Kidney (tissue), 14 donors: ENCODE results near the gene MGAT4A. TPM values are rescaled to one million over a fixed set of nuclear protein-coding genes. Genes with fewer than 3 reads are reported as not detected.

Experiments used
- DNase-seq, 5 donors: peaks; one replicate each; pipeline ENCODE4 v3.0.0-alpha.2; 2013 to 2020
- FAIRE-seq: peaks from 2 replicates; lab custom pipeline; 2012; peaks lifted over from hg19 to GRCh38; lab: Jason Lieb, UNC
- H3K27ac ChIP-seq, 2 donors: one replicate each; pipeline ENCODE4 v1.7.0; 2013; ENCODE audit warnings: low read depth in 2 of 2, low read length in 2 of 2, inconsistent platforms in 1 of 2
- H3K27me3 ChIP-seq: one replicate; pipeline ENCODE4 v1.7.1; 2013; ENCODE audit warnings: low read length, inconsistent platforms; ENCODE audit not compliant: control insufficient read depth, insufficient read depth
- H3K36me3 ChIP-seq, 3 donors: one replicate each; pipeline versions ENCODE4 v1.7.0 to v1.7.1; 2013; ENCODE audit warnings: low read length in 3 of 3, control low read depth in 1 of 3, inconsistent platforms in 1 of 3; ENCODE audit not compliant: insufficient read depth in 3 of 3, control insufficient read depth in 2 of 3
- H3K4me1 ChIP-seq, 3 donors: one replicate each; pipeline versions ENCODE4 v1.7.0 to v1.7.1; 2013; ENCODE audit warnings: low read length in 3 of 3, inconsistent platforms in 1 of 3, low read depth in 1 of 3; ENCODE audit not compliant: control insufficient read depth in 2 of 3, insufficient read depth in 2 of 3
- H3K4me3 ChIP-seq, 3 donors: one replicate each; pipeline versions ENCODE4 v1.7.0 to v1.8.1; 2013; ENCODE audit warnings: low read length in 3 of 3, control low read depth in 1 of 3, inconsistent platforms in 1 of 3
- H3K9ac ChIP-seq, 3 donors: one replicate each; pipeline versions ENCODE4 v1.7.0 to v1.7.1; 2013; ENCODE audit warnings: low read length in 3 of 3, control low read depth in 1 of 3, inconsistent platforms in 1 of 3
- H3K9me3 ChIP-seq, 3 donors: one replicate each; pipeline versions ENCODE4 v1.7.0 to v1.7.1; 2013; ENCODE audit warnings: low read length in 3 of 3, control low read depth in 1 of 3, inconsistent platforms in 1 of 3; ENCODE audit not compliant: control insufficient read depth in 2 of 3, insufficient read depth in 1 of 3
- intact Hi-C: fragments of 100-400 bp; cut with DNase I; formaldehyde crosslinking; loops from one replicate; pipeline ENCODE4 v1.11.1; 2022
- polyA plus RNA-seq: library from polyadenylated mRNA; stranded (reverse); fragments of 350-450 nt; fragmentation: Illumina TruSeq; extraction: RNeasy Lipid Tissue Mini Kit (QIAGEN cat#74804); gene quantifications from one replicate; pipeline ENCODE4 v1.2.3, GENCODE V29; 2014; ENCODE audit warnings: low read depth, low replicate concordance; ENCODE audit not compliant: insufficient read depth
- total RNA-seq: library from RNA; stranded (reverse); fragmentation: NEBNext Ultra II Directional; extraction: Animal tissue kit (Norgen Biotek cat#: 25700); gene quantifications from one replicate; pipeline ENCODE4 v1.2.1, GENCODE V29; 2021
- TF ChIP-seq, protein P1 (sequence below): IDR thresholded peaks from 3 replicates; pipeline ENCODE4 v1.5.1; 2012; ENCODE audit warnings: mild to moderate bottlenecking, moderate library complexity, borderline replicate concordance; ENCODE audit not compliant: insufficient read depth; ENCODE audit errors: extremely low read depth
- donor health status: control.
- donor health status: control.
- donor health status: control.
- donor health status: control.
- donor health status: control.
- donor health status: DM: yes; HTN: yes; CAD: no.
- donor health status: Normal renal cell carcinoma (clear cell type).

Gene MGAT4A
- total and polyA plus RNA-seq, 2 donors from 2014 or later, result 23.5 to 101 TPM

DNA sequence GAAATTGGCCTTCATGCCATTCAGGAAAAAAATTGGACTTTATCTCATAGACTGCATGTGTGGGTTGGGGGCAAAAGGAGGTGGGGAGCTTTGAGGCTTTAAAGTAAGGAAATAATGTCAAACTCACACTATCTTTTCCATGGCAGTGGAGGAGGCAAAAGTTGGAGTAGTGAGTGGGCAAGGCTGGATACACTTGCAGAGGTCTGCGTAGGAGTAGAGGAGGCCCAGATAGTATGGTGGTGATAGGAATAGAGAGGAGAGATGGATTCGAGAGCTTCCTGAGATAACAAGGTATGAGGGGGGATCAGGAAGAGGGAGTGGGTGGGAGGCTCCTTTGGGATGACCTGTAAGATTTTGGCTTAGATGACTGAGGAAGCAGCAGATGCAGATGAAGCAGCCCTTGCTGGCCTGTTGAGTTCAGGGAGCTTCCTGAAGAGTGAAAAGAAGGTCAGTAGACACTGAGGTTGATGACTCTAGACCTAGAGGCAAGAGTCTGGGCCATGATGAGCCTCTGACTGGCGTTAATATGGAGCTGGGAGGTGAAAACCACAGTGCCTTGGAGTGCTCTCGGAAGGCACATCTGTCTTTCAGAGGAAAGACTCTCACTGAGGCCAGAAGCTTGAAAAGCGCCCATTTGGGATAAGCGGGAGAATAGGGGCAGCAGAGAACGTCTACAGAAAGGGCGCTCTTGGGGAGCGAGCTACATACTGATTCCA lies 116.8 kb downstream of the MGAT4A start:
- Histone ChIP-seq H3K4me1 (peaks cover 0 to 18% (median 13%) of the 10 kb centered on the region in 3 donors), H3K9me3 (no peaks in the 10 kb centered on the region), H3K27me3 (no peaks in the 10 kb centered on the region), H3K36me3 (peaks cover 12 to 46% (median 43%) of the 10 kb centered on the region in 3 donors), H3K9ac (no peak overlapping the region), H3K27ac (no peak overlapping the region), H3K4me3 (no peak overlapping the region)
- DNase-seq (no peak), FAIRE-seq (no peak)
- TF ChIP-seq, protein P1, sequence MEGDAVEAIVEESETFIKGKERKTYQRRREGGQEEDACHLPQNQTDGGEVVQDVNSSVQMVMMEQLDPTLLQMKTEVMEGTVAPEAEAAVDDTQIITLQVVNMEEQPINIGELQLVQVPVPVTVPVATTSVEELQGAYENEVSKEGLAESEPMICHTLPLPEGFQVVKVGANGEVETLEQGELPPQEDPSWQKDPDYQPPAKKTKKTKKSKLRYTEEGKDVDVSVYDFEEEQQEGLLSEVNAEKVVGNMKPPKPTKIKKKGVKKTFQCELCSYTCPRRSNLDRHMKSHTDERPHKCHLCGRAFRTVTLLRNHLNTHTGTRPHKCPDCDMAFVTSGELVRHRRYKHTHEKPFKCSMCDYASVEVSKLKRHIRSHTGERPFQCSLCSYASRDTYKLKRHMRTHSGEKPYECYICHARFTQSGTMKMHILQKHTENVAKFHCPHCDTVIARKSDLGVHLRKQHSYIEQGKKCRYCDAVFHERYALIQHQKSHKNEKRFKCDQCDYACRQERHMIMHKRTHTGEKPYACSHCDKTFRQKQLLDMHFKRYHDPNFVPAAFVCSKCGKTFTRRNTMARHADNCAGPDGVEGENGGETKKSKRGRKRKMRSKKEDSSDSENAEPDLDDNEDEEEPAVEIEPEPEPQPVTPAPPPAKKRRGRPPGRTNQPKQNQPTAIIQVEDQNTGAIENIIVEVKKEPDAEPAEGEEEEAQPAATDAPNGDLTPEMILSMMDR, result no peak
- intact Hi-C loops, result no loop called here

DNA sequence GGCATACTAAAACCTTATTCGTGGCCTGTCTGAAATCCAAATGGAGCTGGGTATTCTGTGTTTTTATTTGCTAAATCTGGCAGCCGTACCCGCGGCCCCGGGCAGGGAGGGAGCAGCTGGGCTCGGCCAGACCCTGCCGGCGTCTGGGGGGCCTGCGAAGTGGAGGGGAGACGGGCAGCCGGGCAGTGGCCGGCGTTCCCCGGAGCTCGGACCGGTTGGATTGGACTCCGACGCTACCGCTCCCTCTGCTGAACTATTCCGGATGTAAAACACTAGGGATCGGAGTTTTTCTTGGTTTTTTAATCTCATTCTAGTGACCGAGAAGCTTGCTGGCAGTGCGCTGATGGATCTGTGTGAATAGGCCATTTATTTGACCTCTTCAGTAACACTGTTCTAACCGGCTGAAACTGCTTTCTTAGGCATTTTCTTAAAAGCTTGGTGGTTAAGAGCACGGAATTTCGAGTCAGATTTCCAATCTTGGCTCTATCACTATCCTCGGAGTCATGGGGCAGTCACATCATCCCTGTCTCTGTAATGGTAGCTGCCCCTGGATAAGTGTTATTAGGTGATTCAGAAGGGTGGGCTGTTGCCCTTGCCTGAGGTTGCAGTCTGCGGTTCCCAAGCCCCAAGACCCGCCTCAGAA lies 121.8 kb downstream of the MGAT4A start:
- H3K4me1 ChIP-seq, result peaks cover 5 to 32% (median 28%) of the 10 kb centered on the region in 3 donors

GRCh38 chr2:98608116-98608961 lies 122.6 kb downstream of the MGAT4A start, which contains the start of the genes COA5 and UNC50:
Gene COA5, minus strand, starts transcription at chr2:98608512. Its CDS starts 107 bp downstream, at chr2:98608405.
Gene UNC50, plus strand, starts transcription at chr2:98608589. Its CDS starts 1,171 bp downstream, at chr2:98609760.
- Histone ChIP-seq H3K36me3 (peaks cover 7 to 18% (median 15%) of the 10 kb centered on the region in 3 donors), H3K9me3 (no peaks in the 10 kb centered on the region), H3K9ac (peak within 1 kb of the TSS; percentile 87 to 95 (median 87)), H3K4me1 (peaks cover 5 to 32% (median 28%) of the 10 kb centered on the region in 3 donors), H3K27ac (peak within 1 kb of the TSS; percentile 96), H3K27me3 (no peaks in the 10 kb centered on the region), H3K4me3 (peak within 1 kb of the TSS; percentile 89 to 94 (median 91))
- TF ChIP-seq, protein P1, result no peak
- no peak for FAIRE-seq
- intact Hi-C loops, result no loop called here
- peak; percentile 91 to 96 (median 95) for DNase-seq

More for the DNA sequence above, 121.8 kb downstream of the MGAT4A start:
- FAIRE-seq (no peak), DNase-seq (peak; percentile 26 to 69 (median 59))
- peaks cover 7 to 21% (median 19%) of the 10 kb centered on the region in 3 donors for H3K36me3 ChIP-seq
- no peaks in the 10 kb centered on the region for H3K27me3 ChIP-seq
- intact Hi-C loops, result no loop called here
- TF ChIP-seq, protein P1, result no peak
- peak overlapping the region; percentile 82 to 95 (median 87) for H3K9ac ChIP-seq
- no peaks in the 10 kb centered on the region for H3K9me3 ChIP-seq
- peak overlapping the region; percentile 89 to 94 (median 91) for H3K4me3 ChIP-seq
- H3K27ac ChIP-seq, result peak overlapping the region; percentile 96
